Stimulated activated naive CD8-positive, alpha-beta T cell treated with anti-CD3 and anti-CD28 coated beads, Interleukin-15, amount 100 ng/mL, for 72 hours (primary cell): ENCODE results near the gene EDDM3A.
"Not testable (repeated sequence)": the region's sequence is repeated elsewhere in the genome, so short reads cannot be mapped to it uniquely, and the experiment has no call there.

Experiments used
- ATAC-seq: fragments of 150-1000 bp; cut with Tn5 transposase; 2 replicates; pipeline ENCODE4 v1.10.0; 2021; ENCODE audit warnings: mild to moderate bottlenecking, moderate library complexity
- DNase-seq, 2 donors: peaks; one replicate each; pipeline ENCODE4 v3.0.0; 2021 to 2022
- H3K27ac Mint-ChIP-seq, 2 donors: one replicate each; pipeline ENCODE4 v1.8.0; 2022; ENCODE audit warnings: mild to moderate bottlenecking in 2 of 2, mixed read lengths in 2 of 2, moderate library complexity in 2 of 2
- H3K27me3 Mint-ChIP-seq: one replicate; pipeline ENCODE4 v1.8.0; 2022; ENCODE audit warnings: mixed read lengths
- H3K4me1 Mint-ChIP-seq: one replicate; pipeline ENCODE4 v1.8.0; 2022; ENCODE audit warnings: mild to moderate bottlenecking, mixed read lengths
- H3K4me3 Mint-ChIP-seq, 2 donors: one replicate each; pipeline ENCODE4 v1.8.0; 2022; ENCODE audit warnings: mild to moderate bottlenecking in 2 of 2, mixed read lengths in 2 of 2, moderate library complexity in 1 of 2
- H3K9me3 Mint-ChIP-seq, 2 donors: one replicate each; pipeline ENCODE4 v1.8.0; 2022; ENCODE audit warnings: mixed read lengths in 2 of 2

The EDDM3A gene

DNA sequence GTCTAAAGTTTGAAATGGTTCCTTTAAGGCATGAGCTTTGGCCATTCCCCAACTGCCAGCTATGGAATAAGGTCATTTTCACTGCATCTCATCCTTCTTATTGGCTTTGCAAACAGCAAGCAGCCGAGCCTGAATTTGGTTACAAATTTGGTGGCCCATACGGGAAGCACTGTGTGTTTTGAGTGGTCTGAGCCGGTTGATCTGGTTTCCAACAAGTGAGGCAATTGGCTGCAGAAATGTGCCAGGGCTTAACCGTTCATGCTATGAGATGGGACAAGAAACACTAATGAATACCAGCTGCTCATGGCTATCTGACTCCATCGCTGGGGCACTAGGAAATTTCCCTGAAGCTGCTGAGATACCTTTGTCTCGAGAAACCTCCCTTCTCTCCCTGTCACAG lies 9.3 kb downstream of the EDDM3A start:
- H3K9me3 Mint-ChIP-seq, result peaks cover 10 to 22% of the 10 kb centered on the region in 2 donors
- H3K27ac Mint-ChIP-seq, result no peak overlapping the region
- no peak for DNase-seq
- H3K4me1 Mint-ChIP-seq, result no peaks in the 10 kb centered on the region
- H3K27me3 Mint-ChIP-seq, result peaks cover 5% of the 10 kb centered on the region
- no peak for ATAC-seq
- H3K4me3 Mint-ChIP-seq, result no peak overlapping the region

DNA sequence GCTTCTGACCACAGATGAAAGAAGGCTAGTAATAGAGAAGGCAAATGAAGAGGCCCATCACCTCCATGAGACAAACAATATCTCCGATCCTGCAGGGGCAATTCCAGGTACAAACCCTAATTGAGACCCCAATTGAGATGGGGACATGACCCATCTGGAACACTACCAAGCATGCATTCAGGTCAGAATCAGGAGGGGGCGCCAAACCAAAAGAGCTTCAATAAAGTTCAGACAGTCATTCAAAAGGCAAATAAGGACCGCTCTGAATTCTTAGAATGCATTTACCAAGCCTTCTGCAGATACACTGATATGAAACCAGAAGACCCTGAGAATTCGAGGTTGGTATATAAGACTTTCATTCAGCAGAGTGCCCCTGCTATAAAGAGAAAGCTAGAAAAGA lies 12.3 kb downstream of the EDDM3A start:
- peaks cover 0 to 6% of the 10 kb centered on the region in 2 donors for H3K9me3 Mint-ChIP-seq
- peak in 1 of 2 donors; percentile 18 for DNase-seq
- no peak for ATAC-seq
- H3K4me1 Mint-ChIP-seq, result no peaks in the 10 kb centered on the region
- no peaks in the 10 kb centered on the region for H3K27me3 Mint-ChIP-seq
- H3K4me3 Mint-ChIP-seq, result no peak overlapping the region
- no peak overlapping the region for H3K27ac Mint-ChIP-seq

GRCh38 chr14:20759465-20759864 lies 13.8 kb downstream of the EDDM3A start:
- H3K4me3 Mint-ChIP-seq, H3K9me3 Mint-ChIP-seq, DNase-seq, H3K4me1 Mint-ChIP-seq, H3K27me3 Mint-ChIP-seq, ATAC-seq: not testable (repeated sequence)
- peak overlapping the region in 1 of 2 donors; percentile 59 for H3K27ac Mint-ChIP-seq

- no peaks in the 10 kb centered on the region for H3K27me3 Mint-ChIP-seq
- DNase-seq (no peak), ATAC-seq (no peak)
- H3K4me3 Mint-ChIP-seq, result no peak overlapping the region
- H3K9me3 Mint-ChIP-seq, result no peaks in the 10 kb centered on the region
- peak overlapping the region in 1 of 2 donors; percentile 82 for H3K27ac Mint-ChIP-seq
- no peaks in the 10 kb centered on the region for H3K4me1 Mint-ChIP-seq
These were observed 15.3 kb downstream of the EDDM3A start for GRCh38 chr14:20760950-20761349.

GRCh38 chr14:20768593-20768892 lies 22.9 kb downstream of the EDDM3A start:
- no peak for ATAC-seq
- H3K27ac Mint-ChIP-seq, result no peak overlapping the region

DNA sequence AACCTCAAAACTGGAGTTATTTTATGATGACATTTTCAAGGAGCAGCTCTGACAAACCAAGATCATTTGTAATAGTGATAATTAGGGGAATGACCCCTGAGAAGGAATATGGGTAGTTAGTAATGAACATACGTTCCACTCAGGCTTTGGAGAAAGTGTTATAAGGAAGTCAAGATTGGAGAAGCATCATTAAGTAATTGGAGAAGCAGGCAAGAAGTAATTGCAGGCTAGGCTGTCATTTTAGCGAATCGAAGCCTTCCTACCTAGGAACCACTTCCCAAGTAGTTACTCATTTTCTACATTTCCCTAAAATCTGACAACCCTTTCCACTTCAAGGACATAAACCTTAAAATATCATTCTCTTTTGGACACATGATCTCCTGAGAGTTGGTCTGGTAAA lies 23.7 kb downstream of the EDDM3A start:
- Mint-ChIP-seq H3K9me3 (no peaks in the 10 kb centered on the region), H3K4me3 (no peak overlapping the region), H3K27me3 (no peaks in the 10 kb centered on the region), H3K27ac (no peak overlapping the region), H3K4me1 (no peaks in the 10 kb centered on the region)
- DNase-seq, result no peak
- no peak for ATAC-seq

More at GRCh38 chr14:20768593-20768892, 22.9 kb downstream of the EDDM3A start:
- Mint-ChIP-seq H3K4me3 (no peak overlapping the region), H3K4me1 (no peaks in the 10 kb centered on the region), H3K9me3 (no peaks in the 10 kb centered on the region), H3K27me3 (no peaks in the 10 kb centered on the region)
- DNase-seq, result no peak

DNA sequence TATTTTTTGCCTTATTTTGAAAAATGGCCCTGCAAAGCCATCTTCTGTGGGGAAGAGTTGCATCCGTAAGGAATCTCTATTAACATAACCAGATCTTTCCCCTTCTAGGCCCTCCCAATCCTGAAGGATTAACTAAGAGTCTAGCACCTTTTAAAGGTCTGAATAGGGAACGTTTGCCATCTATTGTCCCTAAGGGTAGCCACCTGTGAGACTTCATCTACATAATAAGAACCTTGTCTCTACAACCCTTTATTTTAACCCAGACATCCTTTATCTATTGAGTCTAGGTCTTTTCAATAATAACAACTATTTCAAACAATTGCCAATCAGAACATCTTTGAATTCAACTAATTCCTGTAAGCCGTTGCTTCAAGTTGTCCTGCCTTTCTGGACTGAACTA lies 27.0 kb downstream of the EDDM3A start:
- DNase-seq, result no peak
- no peaks in the 10 kb centered on the region for H3K27me3 Mint-ChIP-seq
- H3K9me3 Mint-ChIP-seq, result no peaks in the 10 kb centered on the region
- H3K4me1 Mint-ChIP-seq, result no peaks in the 10 kb centered on the region
- H3K4me3 Mint-ChIP-seq, result no peak overlapping the region
- ATAC-seq, result no peak
- no peak overlapping the region for H3K27ac Mint-ChIP-seq

GRCh38 chr14:20774258-20774824 lies 28.7 kb downstream of the EDDM3A start:
- no peaks in the 10 kb centered on the region for H3K4me1 Mint-ChIP-seq

GRCh38 chr14:20775043-20775442 lies 29.4 kb downstream of the EDDM3A start:
- H3K27me3 Mint-ChIP-seq, result no peaks in the 10 kb centered on the region
- no peak overlapping the region for H3K4me3 Mint-ChIP-seq
- DNase-seq, result no peak
- H3K27ac Mint-ChIP-seq, result no peak overlapping the region
- H3K9me3 Mint-ChIP-seq, result no peaks in the 10 kb centered on the region
- no peaks in the 10 kb centered on the region for H3K4me1 Mint-ChIP-seq
- ATAC-seq, result no peak

More at GRCh38 chr14:20774258-20774824, 28.7 kb downstream of the EDDM3A start:
- H3K27me3 Mint-ChIP-seq, result no peaks in the 10 kb centered on the region
- H3K4me3 Mint-ChIP-seq, result no peak overlapping the region
- H3K9me3 Mint-ChIP-seq, result no peaks in the 10 kb centered on the region
- ATAC-seq, result no peak
- DNase-seq, result no peak
- H3K27ac Mint-ChIP-seq, result no peak overlapping the region

DNA sequence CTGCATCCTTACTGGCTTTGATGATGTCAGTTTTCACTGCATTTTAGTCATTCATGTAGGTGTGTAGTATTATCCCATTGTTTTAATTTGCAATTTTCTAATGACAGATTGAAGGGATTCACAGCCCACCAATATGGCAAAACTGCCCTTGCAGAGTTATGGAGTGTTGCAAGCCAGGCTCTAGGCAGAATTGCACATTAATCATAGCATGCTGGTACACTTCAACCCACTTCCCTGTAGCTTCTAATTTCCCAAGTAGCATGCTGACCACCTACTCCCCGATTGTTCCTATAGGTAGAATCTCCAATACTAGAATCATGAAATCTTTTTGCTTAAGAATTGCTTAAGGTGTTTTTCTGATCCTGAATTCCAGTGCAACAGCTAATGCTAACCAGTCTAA lies 30.2 kb downstream of the EDDM3A start:
- peaks cover under 1% of the 10 kb centered on the region for H3K4me1 Mint-ChIP-seq

GRCh38 chr14:20781803-20782202 lies 36.1 kb downstream of the EDDM3A start:
- ATAC-seq (peak; percentile 55), DNase-seq (no peak)
- Mint-ChIP-seq H3K27me3 (no peaks in the 10 kb centered on the region), H3K27ac (peak overlapping the region in 1 of 2 donors; percentile 43), H3K4me1 (peaks cover 18% of the 10 kb centered on the region), H3K9me3 (no peaks in the 10 kb centered on the region), H3K4me3 (peak overlapping the region; percentile 51 to 55)

More for the DNA sequence above, 30.2 kb downstream of the EDDM3A start:
- no peak for DNase-seq
- ATAC-seq, result no peak
- no peak overlapping the region for H3K27ac Mint-ChIP-seq
- H3K4me3 Mint-ChIP-seq, result no peak overlapping the region
- no peaks in the 10 kb centered on the region for H3K9me3 Mint-ChIP-seq
- no peaks in the 10 kb centered on the region for H3K27me3 Mint-ChIP-seq

GRCh38 chr14:20782280-20782890 lies 36.7 kb downstream of the EDDM3A start:
- peaks cover 18% of the 10 kb centered on the region for H3K4me1 Mint-ChIP-seq
- DNase-seq, result peak in 1 of 2 donors; percentile 11

GRCh38 chr14:20787025-20787424 lies 41.3 kb downstream of the EDDM3A start:
- peaks cover 6% of the 10 kb centered on the region for H3K4me1 Mint-ChIP-seq
- H3K9me3 Mint-ChIP-seq, result no peaks in the 10 kb centered on the region
- DNase-seq (no peak), ATAC-seq (no peak)
- no peak overlapping the region for H3K27ac Mint-ChIP-seq
- H3K4me3 Mint-ChIP-seq, result no peak overlapping the region
- no peaks in the 10 kb centered on the region for H3K27me3 Mint-ChIP-seq

More at GRCh38 chr14:20782280-20782890, 36.7 kb downstream of the EDDM3A start:
- Mint-ChIP-seq H3K4me3 (peak overlapping the region; percentile 51 to 55), H3K27ac (peak overlapping the region; percentile 54), H3K27me3 (no peaks in the 10 kb centered on the region), H3K9me3 (no peaks in the 10 kb centered on the region)
- ATAC-seq, result peak; percentile 82

GRCh38 chr14:20789230-20789813 lies 43.6 kb downstream of the EDDM3A start:
- Mint-ChIP-seq H3K27me3 (no peaks in the 10 kb centered on the region), H3K4me1 (no peaks in the 10 kb centered on the region), H3K9me3 (no peaks in the 10 kb centered on the region), H3K4me3 (no peak overlapping the region), H3K27ac (no peak overlapping the region)
- ATAC-seq (no peak), DNase-seq (no peak)

- H3K9me3 Mint-ChIP-seq, result no peaks in the 10 kb centered on the region
- no peaks in the 10 kb centered on the region for H3K4me1 Mint-ChIP-seq
- H3K27me3 Mint-ChIP-seq, result no peaks in the 10 kb centered on the region
- no peak for DNase-seq
- H3K27ac Mint-ChIP-seq, result no peak overlapping the region
- no peak overlapping the region for H3K4me3 Mint-ChIP-seq
- no peak for ATAC-seq
These were observed 44.9 kb downstream of the EDDM3A start for GRCh38 chr14:20790464-20791116.

GRCh38 chr14:20791187-20791586 lies 45.5 kb downstream of the EDDM3A start:
- H3K4me3 Mint-ChIP-seq, result no peak overlapping the region

More at GRCh38 chr14:20791187-20791586, 45.5 kb downstream of the EDDM3A start:
- Mint-ChIP-seq H3K9me3 (no peaks in the 10 kb centered on the region), H3K27me3 (no peaks in the 10 kb centered on the region), H3K4me1 (no peaks in the 10 kb centered on the region), H3K27ac (no peak overlapping the region)
- DNase-seq (no peak), ATAC-seq (no peak)
